ENCODE results near the gene TLCD2. TPM values are rescaled to one million over a fixed set of nuclear protein-coding genes. Genes with fewer than 3 reads are reported as not detected.
"Not testable (repeated sequence)": the region's sequence is repeated elsewhere in the genome, so short reads cannot be mapped to it uniquely, and the experiment has no call there.

Gene TLCD2
- polyA plus RNA-seq, 1 experiment, result 3.1 TPM

GRCh38 chr17:1711804-1712203 lies 1.6 kb upstream of the TLCD2 start:
- no peak overlapping the region for H3K4me3 ChIP-seq (ENCODE audit: low read depth, low read length)
- H3K27me3 ChIP-seq (ENCODE audit: control insufficient read depth, insufficient read depth, low read length), result no peaks in the 10 kb centered on the region
- H3K9me3 ChIP-seq (ENCODE audit: control insufficient read depth, insufficient read depth, low read length), result no peaks in the 10 kb centered on the region; the same call in 1 of the 2 replicates
- CTCF ChIA-PET, result no interaction called here
- H3K27ac ChIP-seq (ENCODE audit: low read depth, low read length), result no peak overlapping the region
- no peak for DNase-seq (ENCODE audit: low read depth, low spot score)
- POLR2A ChIA-PET, result no interaction called here
- no peak for TF ChIP-seq CTCF (IDR thresholded peaks at IDR 0.05; ENCODE audit: low read depth, low read length)

- no peak for DNase-seq (ENCODE audit: low read depth, low spot score)
- H3K27me3 ChIP-seq (ENCODE audit: control insufficient read depth, insufficient read depth, low read length), result no peaks in the 10 kb centered on the region
- ChIA-PET CTCF (no interaction called here), POLR2A (no interaction called here)
- no peaks in the 10 kb centered on the region; the same call in 1 of the 2 replicates for H3K9me3 ChIP-seq (ENCODE audit: control insufficient read depth, insufficient read depth, low read length)
- H3K4me3 ChIP-seq (ENCODE audit: low read depth, low read length), result peak overlapping the region; percentile 66
- TF ChIP-seq CTCF (IDR thresholded peaks at IDR 0.05; ENCODE audit: low read depth, low read length), result no peak
- H3K27ac ChIP-seq (ENCODE audit: low read depth, low read length), result peak overlapping the region; percentile 70
These were observed 803 bp upstream of the TLCD2 start for GRCh38 chr17:1710807-1711553.

- H3K27ac ChIP-seq (ENCODE audit: low read depth, low read length), result no peak overlapping the region
- no peak for TF ChIP-seq CTCF (IDR thresholded peaks at IDR 0.05; ENCODE audit: low read depth, low read length)
- DNase-seq (ENCODE audit: low read depth, low spot score), result no peak
- POLR2A ChIA-PET, result interaction anchor here (0.7 to 1.2 kb wide), 3 partner anchors 74 to 405 kb away, joined by 3 to 13 read pairs (median 6); no protein-coding TSS in a partner anchor
- peak overlapping the region; percentile 66 for H3K4me3 ChIP-seq (ENCODE audit: low read depth, low read length)
- H3K9me3 ChIP-seq (ENCODE audit: control insufficient read depth, insufficient read depth, low read length), result no peaks in the 10 kb centered on the region
- no peaks in the 10 kb centered on the region for H3K27me3 ChIP-seq (ENCODE audit: control insufficient read depth, insufficient read depth, low read length)
- CTCF ChIA-PET, result interaction anchor here (1.0 kb wide), 1 partner anchor 74 kb away, joined by 4 read pairs; no protein-coding TSS in a partner anchor
These were observed 700 bp downstream of the TLCD2 start for GRCh38 chr17:1709403-1709951.

DNA sequence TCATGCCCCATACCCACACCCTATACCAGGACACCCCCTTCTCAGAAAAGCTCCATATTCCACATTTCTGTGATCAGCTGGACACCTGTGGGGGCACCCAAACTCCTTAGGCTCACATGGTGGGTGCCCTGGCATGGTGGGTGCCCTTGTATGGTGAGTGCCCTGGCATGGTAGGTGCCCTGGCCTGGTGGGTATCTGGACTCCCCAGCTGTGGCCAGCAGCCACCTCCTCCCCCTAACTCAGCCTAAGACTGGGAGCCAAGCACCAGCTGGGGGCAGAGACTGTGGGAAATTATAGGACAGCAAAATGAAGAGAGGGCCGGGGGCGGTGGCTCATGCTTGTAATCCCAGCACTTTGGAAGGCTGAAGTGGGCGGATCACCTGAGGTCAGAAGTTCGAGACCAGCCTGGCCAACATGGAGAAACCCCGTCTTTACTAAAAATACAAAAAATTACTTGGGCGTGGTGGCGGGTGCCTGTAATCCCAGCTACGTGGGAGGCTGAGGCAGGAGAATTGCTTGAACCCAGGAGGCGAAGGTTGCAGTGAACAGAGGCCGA lies 1.3 kb downstream of the TLCD2 start:
- not testable (repeated sequence) for H3K9me3 ChIP-seq (ENCODE audit: control insufficient read depth, insufficient read depth, low read length); H3K4me3 ChIP-seq (ENCODE audit: low read depth, low read length); DNase-seq (ENCODE audit: low read depth, low spot score); H3K27me3 ChIP-seq (ENCODE audit: control insufficient read depth, insufficient read depth, low read length); H3K27ac ChIP-seq (ENCODE audit: low read depth, low read length)
- CTCF ChIA-PET, result interaction anchor here (1.0 kb wide), 1 partner anchor 75 kb away, joined by 4 read pairs; no protein-coding TSS in a partner anchor
- POLR2A ChIA-PET, result interaction anchor here (0.6 to 0.7 kb wide), 3 partner anchors 25 to 404 kb away, joined by 6 to 13 read pairs (median 8); no protein-coding TSS in a partner anchor

GRCh38 chr17:1707107-1707506 lies 3.1 kb downstream of the TLCD2 start:
- Histone ChIP-seq H3K4me3 (ENCODE audit: low read depth, low read length) (no peak overlapping the region), H3K27ac (ENCODE audit: low read depth, low read length) (no peak overlapping the region), H3K9me3 (ENCODE audit: control insufficient read depth, insufficient read depth, low read length) (no peaks in the 10 kb centered on the region), H3K27me3 (ENCODE audit: control insufficient read depth, insufficient read depth, low read length) (no peaks in the 10 kb centered on the region)
- no peak for DNase-seq (ENCODE audit: low read depth, low spot score)
- ChIA-PET CTCF (no interaction called here), POLR2A (interaction anchor here (0.9 kb wide), 1 partner anchor 9 kb away, joined by 3 read pairs; no protein-coding TSS in a partner anchor)
- no peak for TF ChIP-seq CTCF (IDR thresholded peaks at IDR 0.05; ENCODE audit: low read depth, low read length)

Data from AG04450 (cell line).